H1 (cell line): ENCODE data around the gene PAX3. TPM values are rescaled to one million over a fixed set of nuclear protein-coding genes. Genes with fewer than 3 reads are reported as not detected.

Experiments
- CREB1 ChIP-seq: IDR thresholded peaks from 2 replicates; pipeline ENCODE4 v1.6.1; 2012; ENCODE audit warnings: inconsistent platforms
- PHF8 ChIP-seq: fragments of 200-600 bp; sonication (generic); conservative IDR thresholded peaks from 2 replicates; pipeline ENCODE4 v1.7.1; 2012; ENCODE audit warnings: low read depth, mild to moderate bottlenecking, inconsistent platforms, low read length, moderate library complexity
- POU5F1 ChIP-seq: IDR thresholded peaks from 2 replicates; pipeline ENCODE4 v1.6.1; 2011; ENCODE audit warnings: low read depth, mild to moderate bottlenecking, low read length, moderate library complexity
- TAF1 ChIP-seq: IDR thresholded peaks from 2 replicates; pipeline ENCODE4 v1.6.1; 2011; ENCODE audit warnings: mild to moderate bottlenecking, low read depth, low read length
- USF2 ChIP-seq: IDR thresholded peaks from 2 replicates; pipeline ENCODE4 v1.6.1; 2011; ENCODE audit warnings: low read length, improper control_type of control experiment
- polyA plus RNA-seq, 7 experiments: library from polyadenylated mRNA; depleted of rRNA in 3 of 7; stranded (reverse) in 5 of 7; unstranded in 2 of 7; fragments of >200 nt in 5 of 7; fragments of 200-250 nt in 2 of 7; gene quantifications; 1 replicate in 5 of 7; 2 replicates in 1 of 7; 4 replicates in 1 of 7; pipeline versions ENCODE4 v1.2.1 to v1.2.3, GENCODE V29; 2011 to 2013; ENCODE audit warnings: missing spikeins in 2 of 7, mixed read lengths in 2 of 7
- total RNA-seq: library from RNA; stranded (reverse); fragmentation: NEBNext Ultra II Directional; extraction: Animal tissue kit (Norgen Biotek cat#: 25700); gene quantifications from 2 replicates; pipeline ENCODE4 v1.2.1, GENCODE V29; 2021

Gene PAX3
- total and polyA plus RNA-seq, 2 of the 8 experiments (the other 6 are each of a cell fraction or from before 2014, with no cell fraction given): 0.33 TPM; not detected in 1

- TF ChIP-seq USF2: no peak
- TF ChIP-seq TAF1: no peak
- no peak for TF ChIP-seq PHF8
- TF ChIP-seq POU5F1: no peak
- TF ChIP-seq CREB1: no peak
Measured at GRCh38 chr2:222167762-222168161, 131.0 kb downstream of the PAX3 start (continued).
